HG03565 (cell line): ENCODE data around the gene AOPEP.

ENCODE experiments used
- ATAC-seq: cut with Tn5 transposase; IDR thresholded peaks from one replicate; pipeline ENCODE4 v1.9.1; 2021; ENCODE audit warnings: mild to moderate bottlenecking, moderate library complexity; ENCODE audit not compliant: unreplicated experiment

The AOPEP gene

DNA sequence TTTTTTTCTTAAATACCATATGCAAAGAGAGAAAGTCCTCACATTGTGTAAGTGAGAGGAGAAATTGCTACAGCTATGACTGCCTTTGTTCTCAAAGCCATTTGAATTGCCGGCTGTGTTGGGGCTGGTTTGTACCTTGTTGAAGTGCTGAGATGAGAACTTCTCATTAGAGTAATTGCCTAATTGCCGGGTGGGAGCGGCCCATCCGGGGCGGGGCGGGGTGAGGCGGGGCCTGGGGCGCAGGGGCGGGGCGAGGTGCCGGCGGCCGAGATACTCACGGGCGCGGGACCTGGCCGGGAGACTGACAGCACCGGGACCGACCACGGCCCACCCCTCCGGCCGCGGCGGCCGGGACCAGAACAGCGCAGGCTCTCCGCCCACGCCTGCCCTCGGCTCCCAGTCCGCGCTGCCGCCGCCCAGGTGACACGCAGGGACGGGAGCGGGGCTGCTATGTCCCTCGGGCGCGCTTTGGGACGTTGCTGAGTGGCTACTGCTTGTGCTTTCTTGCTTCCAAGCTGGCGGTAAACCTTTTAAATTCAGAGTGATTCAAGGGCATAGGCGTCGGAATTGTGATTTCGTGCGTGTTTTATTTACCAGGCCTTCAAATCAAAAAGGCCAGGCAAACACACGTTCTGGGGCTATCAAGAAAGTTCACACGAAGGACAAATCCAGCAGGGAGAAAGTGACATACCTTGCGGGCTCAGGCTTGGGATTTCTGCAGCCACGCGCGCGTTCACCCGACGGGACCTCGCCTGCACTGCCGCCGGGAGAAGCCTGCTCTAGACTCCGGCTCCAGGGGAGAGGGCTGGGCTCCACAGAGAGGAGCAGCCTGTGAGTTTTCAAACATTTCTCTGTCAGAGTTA lies 322.0 kb downstream of the AOPEP start:
- ATAC-seq = no peak

DNA sequence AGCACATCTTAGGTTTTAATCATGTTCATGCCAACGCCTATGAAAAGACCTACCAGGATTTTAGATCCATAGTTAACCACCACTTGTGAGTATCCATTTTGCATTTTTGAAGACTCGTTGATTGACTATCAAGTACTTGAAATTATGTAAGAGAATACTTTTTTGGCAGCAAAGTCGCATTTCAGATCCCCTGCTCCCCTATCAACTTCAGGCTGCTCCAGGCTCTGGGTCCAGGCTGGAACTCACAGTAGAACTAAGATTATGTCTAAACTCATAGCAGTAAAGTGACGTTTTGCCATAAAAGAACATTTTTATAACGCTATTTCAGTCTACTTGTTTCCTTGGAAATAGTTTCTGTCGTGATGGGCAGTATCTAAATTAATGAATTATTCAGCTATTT lies 323.3 kb downstream of the AOPEP start:
- ATAC-seq = no peak

DNA sequence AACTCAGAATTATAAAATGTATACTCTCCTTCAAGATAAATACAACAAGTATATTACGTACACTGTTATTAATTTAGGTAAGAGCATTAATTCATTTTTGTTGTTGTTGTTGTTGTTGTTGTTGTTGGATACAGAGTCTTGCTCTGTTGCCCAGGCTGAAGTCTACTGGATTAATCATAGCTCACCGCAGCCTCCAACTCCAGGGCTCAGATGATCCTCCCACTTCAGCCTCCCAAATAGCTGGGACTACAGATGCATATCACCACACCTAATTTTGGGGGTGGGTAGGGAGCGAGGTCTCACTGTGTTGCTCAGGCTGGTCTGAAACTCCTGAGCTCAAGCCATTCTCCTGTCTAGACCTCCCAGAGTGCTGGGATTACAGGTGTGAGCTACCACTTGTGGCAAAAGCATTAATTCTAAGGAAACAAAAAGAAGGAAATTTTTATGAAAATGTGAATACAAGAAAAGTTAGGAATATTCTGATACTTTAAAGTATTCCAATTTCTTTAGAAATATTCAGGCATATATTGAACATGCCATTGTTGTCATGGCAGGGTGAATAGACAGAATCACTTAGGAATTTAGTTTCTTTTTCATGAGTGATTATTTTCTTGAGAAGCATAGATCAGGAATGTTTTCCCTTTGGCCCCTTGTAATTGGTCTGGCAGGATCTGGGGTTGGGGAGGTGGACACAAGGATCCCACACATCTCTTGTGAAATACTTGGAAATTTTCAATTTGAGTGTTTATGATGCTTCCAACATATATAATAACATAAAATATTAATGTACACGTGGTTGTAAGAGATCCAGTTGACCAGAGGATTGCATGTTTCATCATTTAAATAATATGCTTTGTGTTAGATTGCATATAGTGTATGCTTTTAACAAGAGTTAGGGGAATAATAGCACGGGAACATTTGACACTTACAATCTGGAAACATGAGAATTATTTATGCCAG lies 327.4 kb downstream of the AOPEP start:
- ATAC-seq = no peak

DNA sequence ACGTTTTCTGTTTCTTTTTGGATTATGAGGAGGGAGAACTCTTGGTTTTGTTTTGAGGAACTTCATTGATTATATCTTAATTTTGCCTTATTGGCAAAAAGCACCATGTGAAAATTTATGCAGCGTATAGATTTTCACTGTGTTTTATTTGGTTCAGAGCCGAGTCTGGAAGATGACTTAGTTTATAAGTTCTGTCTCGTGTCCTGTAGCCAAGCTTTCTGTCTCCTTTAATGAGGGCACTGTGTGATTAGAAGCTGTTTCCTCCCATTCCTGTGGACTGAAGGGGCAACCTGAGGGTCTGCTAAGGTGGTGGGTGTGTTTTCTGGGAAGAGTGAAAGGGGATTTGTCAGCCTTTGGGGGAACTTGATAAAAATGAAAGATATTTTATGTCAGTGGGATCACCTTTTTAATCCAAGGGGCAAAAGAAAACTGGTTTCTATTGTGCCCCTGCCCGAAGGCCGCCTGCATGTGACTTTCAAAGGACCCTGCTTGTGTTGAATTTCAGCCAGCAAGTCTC lies 328.9 kb downstream of the AOPEP start:
- no peak for ATAC-seq

DNA sequence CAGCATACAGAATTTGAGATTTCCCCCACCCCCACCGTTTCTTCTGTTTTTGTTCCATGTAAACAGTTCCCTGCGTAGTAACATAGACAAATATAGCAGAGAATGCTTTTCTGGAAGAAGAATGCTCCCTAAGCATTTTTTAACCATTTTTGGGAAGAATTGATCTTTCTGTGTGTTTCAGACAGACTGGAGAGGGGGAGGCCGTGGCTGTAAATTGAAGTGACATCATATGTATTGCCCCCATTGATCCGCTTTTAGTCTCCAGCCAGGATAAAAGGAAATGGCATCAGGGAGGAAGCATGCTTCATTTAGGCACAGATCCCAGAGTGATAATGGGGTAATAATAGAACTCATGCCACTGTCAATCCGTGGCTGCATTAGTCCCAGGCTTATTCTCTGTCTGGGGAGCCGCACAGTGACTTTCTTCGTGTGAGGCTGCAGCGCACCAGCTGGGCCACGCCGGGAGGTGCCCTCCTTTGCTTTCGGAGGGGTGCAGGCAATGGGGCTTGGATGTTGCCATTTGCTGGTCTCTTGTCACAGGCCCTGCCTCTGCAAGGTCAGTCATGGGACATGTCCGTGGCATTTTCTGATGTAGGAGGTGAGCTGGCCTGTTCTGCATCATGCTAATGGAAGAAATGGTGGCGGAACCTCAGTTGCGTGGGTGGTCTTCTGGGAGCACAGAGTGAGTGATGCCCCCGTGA lies 329.5 kb downstream of the AOPEP start:
- no peak for ATAC-seq

DNA sequence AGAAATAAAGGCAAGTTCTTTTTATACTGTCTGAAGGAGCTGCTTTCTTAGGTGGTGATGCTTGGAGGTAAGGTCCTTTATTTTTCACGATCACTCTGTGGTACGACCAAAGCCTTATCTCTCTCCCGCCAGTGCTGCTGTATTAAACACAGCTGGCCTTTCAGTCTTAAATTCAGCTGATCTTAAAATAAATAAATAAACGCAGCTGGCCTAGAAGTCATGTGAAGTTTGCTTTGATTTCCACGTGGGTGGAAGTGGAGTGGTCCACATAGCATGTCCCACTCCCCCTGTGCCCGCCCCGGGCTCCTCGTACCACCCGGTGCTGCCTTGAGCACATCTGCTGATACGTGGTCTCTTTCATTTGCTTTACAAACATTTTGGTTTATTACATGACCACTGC lies 330.6 kb downstream of the AOPEP start:
- no peak for ATAC-seq

DNA sequence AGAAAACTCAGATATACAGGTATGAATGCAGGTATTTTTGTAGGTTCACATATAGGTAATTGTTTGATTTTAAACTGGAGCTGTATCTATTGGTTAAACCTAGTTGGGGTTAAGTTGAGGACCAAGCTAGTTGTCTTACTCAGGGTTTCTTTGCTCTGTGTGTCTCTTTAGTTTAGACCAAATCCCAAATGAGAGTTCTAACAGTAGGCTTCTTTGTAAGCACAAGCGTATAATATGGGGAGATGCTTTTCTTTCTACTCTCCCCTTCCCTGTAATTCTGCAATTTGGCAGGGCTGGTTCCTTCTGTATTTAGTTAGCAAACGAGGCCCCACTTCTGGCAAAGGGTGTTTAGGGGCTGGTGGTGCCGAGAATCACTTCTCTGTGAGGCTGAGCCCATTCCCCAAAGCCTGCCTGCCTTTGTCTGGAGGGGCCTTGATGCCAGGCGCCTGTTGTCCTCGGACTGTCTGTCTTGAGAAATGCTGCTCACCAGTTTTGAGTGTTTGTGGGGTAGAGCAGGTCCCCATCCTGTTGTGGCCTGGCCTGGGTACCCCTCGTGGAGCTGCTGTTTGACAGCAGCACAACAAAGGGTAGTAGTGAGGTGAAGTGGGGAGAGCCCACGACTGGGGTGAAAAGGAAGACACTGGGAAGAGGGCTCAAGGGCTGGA lies 331.8 kb downstream of the AOPEP start:
- ATAC-seq = no peak

DNA sequence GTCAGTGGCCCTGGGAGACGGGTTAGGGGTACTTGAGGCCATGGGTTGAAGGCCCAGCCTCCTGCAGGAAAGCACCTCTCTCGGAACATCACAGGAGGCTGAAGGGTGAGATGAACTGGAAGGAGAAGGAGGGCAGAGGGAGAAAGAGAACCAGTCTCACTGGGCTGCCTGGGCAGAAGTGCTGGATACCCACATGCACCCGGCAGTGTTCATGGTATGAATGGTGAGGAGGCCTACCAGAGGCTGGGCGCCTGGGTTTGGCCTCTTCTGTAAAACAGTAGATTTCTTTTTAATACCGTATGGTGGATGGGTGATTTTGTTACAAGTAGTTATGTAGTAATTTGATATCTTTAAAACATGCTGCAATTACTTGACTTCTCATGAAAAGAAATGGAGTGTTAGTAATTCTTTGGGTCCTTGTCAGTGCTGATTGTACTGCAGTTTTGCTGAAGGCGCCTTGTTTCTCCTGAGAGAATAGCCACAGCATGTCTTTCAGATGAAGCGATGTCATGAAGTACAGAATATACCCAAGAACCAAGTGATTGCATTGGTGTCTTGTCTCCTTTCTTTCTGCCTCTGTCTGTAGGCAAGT lies 332.4 kb downstream of the AOPEP start:
- no peak for ATAC-seq

DNA sequence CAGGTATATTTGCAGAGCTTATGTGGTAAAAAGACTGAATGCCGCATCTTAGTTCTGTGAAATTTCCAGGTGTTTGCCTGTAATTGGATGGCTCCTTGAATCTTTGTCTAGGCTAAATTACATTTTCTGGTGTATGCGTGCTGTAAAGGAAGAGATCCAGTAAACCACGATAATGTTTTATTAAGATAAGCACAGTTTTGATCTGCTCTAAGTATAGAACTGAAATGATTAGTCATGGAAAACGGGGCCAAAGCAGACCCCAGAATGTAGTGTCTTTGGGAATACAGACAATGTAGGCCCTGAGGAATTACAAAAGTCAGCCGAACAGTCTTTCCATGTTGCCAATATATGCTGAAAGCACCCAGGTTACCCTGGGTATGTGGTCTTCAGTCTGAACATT lies 333.7 kb downstream of the AOPEP start:
- ATAC-seq = no peak

DNA sequence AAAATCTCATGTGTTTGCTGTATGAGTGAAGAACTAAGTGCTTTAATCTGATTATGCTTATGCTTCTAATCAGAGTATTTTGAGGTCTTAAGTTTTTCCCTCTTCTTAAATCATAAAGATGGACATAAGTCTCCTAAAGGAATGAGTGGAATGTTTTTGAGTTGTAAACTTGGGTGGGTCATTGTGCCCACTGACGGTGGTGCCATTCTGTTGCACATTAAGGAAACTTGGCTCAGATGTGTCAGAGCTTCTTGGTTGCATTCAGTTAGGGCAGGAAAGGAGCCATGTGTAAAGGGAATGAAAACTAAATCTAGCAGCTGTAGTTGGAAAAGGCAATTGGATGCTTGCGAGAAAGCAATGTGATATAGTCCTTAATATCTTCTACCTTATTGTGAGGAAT lies 334.4 kb downstream of the AOPEP start:
- ATAC-seq = no peak

DNA sequence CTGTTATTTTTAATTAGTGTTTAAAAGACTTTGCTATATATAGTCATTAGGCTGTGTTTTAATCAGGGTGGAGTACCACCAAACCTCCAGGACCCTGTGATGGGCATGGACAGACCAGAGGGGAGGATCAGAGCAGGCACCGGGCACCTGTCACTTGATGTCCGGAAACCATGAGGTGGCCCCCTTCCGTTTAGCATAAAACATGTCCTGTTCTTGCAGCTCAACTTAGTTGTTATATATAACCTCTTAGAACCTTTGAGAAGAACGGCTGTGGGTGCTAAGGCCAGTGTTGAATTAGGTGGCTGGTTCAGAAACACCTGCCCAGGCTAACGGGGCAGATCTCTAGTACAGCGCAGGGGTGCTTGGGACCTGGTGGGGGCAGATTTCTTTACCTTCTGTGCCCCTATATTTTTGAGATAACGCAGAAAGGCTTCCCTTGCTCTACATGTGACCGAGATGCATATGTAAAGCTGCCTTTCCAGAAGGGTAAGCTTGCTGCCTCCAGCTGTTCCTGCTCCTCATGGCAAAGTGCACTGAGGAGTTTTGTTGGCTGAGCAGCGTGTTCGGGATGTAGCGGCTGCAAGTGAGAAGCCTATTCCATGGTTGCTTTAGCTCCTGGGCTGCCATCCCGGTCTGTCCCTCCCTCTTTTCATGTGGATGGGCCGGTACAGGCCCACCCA lies 335.6 kb downstream of the AOPEP start:
- ATAC-seq = no peak

DNA sequence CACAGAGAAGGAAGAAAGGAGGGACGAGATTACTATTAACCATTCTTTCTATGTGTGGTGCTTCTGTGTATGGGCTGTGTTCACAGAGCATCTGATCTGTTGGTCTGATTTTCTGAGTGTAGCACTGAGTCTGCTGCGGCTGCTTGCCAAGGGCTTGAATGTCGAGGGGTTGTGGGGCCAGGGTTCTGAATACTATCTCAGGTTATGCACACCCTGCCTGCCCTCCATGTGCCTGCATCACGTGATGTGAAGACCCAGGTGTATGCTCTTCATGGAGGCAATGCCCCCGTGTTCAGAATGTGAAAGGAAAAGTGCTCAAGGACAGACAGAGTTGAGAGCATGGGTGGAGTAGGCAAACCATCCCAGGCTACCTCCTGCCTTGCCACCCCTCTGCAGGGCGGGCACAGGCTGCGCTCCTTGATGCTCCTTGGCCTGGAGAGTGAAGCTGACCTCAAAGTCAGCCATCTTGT lies 336.1 kb downstream of the AOPEP start:
- no peak for ATAC-seq

DNA sequence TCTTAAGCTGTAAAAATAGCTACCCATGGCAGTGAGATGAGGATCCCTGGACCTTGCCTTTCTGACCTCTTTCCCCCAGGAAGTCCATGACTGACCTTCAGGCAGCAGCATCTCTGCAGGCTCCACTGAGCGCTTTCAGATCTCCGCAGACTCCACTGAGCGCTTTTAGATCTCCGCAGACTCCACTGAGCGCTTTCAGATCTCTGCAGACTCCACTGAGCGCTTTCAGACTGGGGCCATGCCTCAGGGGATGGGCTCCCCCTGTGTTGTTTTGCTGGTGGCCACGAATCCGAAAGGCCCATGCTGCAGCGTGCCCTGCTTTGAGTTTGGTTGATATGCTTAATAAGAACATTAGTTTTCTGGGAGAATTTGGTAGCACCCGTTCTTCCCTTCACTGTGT lies 336.8 kb downstream of the AOPEP start:
- ATAC-seq = no peak

DNA sequence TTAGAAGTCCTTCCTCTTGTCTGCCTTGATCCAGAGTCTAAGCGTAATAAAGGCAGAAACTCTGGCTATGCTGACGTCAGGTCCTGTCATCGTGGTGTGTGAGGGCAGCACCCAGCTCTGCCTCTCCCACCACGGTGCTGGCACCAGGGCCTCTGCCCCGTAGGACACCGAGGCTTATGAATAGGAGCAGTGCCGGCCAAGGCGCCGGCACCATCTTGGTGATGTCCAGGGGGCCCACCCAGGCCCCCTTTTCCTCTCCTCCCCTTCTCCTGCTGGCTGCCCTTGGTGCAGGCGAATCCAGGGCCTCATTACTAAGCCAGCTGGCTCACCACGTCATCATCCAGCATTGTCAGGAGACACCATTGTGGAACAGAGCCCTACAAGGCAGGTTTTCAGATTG lies 338.7 kb downstream of the AOPEP start:
- ATAC-seq = no peak

DNA sequence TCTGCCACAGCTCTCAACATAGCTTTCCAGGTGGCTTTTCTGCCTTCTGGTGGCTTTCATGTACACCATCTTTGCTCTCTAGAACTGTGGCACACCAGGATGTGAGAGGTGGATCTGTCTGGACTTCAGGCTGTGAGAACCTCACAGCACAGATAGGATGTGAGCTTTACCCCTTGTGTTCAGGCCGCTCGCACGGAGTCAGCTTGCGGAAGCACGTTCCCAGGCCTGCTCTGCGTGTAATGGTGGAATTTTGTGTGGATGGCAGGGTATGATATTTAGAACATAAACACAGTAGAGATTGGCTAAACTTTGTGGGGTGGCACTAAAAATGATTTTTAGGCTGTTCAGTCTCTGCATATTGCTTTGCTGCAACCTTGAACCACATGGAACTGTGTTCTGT lies 340.6 kb downstream of the AOPEP start:
- ATAC-seq = no peak

DNA sequence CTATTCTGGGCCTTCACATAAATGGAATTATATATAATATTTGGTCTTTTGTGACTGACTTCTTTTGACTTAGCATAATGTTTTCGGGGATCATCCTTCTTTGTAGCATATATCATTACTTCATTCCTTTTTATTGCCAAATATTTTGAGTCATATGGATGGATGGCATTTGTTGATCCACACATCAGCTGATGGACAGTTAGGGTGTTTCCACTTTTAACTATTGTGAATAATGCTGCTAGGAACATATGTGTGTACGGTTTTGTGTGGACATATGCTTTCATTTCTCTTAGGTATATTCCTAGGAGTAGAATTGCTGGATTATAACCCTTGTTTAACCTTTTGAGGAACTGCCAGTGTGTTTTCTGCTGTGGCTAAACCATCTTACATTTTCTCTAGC lies 341.4 kb downstream of the AOPEP start:
- no peak for ATAC-seq

DNA sequence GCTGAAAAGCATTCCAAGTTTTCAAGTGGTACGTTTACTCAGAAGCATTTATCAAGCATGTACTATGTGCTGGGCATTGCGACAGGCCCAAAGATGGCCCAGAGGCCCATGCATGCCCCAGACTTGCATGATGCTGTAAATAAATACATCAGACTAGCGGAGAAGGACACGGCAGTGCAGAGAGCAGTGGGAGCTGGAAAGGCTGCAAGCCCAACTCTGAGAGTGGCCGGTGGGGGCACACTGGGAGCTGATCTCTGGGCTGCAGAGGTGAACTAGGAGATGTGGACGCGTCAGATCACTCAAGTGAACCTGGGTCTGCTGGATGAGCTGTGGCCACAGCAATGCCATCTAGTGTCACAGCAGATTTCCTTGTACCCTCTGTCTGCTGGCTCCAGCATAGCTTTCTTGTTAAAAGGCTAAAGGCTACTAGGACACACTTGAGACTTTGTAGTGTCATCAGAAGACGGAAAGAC lies 344.1 kb downstream of the AOPEP start:
- no peak for ATAC-seq

DNA sequence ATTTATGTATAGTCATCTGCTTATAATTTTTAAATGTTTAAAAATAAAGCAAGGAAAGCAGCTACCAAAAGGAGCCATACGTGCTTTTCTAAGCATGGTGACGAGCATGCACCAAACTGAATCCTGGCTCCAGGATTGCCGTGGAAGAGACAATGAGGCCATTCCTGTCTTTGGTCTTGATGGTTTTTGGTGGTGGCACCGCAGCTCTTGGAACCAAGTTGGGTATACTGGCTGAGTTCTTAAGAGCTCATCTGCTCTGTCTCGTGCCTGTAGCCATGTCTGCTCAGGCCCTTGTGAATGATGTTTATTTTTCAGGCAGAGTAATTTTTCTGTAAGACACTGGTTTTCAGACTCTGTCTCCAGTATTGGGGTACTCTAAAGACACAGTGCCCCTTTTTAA lies 345.0 kb downstream of the AOPEP start:
- ATAC-seq = no peak

DNA sequence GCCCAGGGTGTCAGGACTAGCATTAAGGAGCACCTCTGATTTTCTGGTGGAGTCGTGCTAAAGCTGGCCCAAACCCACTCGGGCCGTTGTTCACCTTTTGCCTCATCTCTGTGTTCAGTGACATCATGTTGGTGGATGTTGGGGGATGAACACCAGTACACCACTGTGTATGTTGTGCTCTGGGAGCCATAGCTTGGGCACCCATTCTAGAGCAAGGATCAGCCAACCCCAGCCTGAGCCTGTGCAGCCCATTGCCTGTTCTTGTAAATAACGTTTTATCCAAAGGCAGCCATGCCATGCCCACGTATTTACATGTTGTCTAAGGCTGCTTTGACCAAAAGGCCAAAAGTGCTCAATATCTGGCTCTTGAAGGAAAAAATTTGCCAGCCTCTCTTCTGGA lies 345.4 kb downstream of the AOPEP start:
- no peak for ATAC-seq
